Prostate gland (tissue), 2 donors: ENCODE measurements around the gene ALDH1L1. TPM values are rescaled to one million over a fixed set of nuclear protein-coding genes. Genes with fewer than 3 reads are reported as not detected.

Experiments
- DNase-seq: peaks from one replicate; pipeline ENCODE4 v3.0.0-alpha.2; 2019; ENCODE audit warnings: low spot score
- H3K27ac ChIP-seq, 2 donors: fragments of 200-600 bp; sonication (generic); 2 replicates each; pipeline ENCODE4 v1.5.1; 2017 to 2019
- H3K27me3 ChIP-seq: fragments of 200-600 bp; sonication (generic); replicated peaks from 2 replicates; pipeline ENCODE4 v1.5.1; 2019; ENCODE audit not compliant: insufficient read depth
- H3K36me3 ChIP-seq, 2 donors: fragments of 200-600 bp; sonication (generic); 1 replicate in 1 of 2; 2 replicates in 1 of 2; pipeline versions ENCODE4 v1.5.1 to v1.8.1; 2017 to 2019
- H3K4me1 ChIP-seq: fragments of 200-600 bp; sonication (generic); replicated peaks from 2 replicates; pipeline ENCODE4 v1.5.1; 2019
- H3K4me3 ChIP-seq, 2 donors: fragments of 200-600 bp; sonication (generic); 2 replicates each; pipeline ENCODE4 v1.5.1; 2017 to 2019
- H3K9me3 ChIP-seq: fragments of 200-600 bp; sonication (generic); 2 replicates; pipeline ENCODE4 v1.5.1; 2017
- POLR2A ChIP-seq: fragments of 450-650 bp; IDR thresholded peaks from one replicate; pipeline ENCODE4 v1.6.1; 2016; ENCODE audit warnings: antibody characterized with exemption, mild to moderate bottlenecking
- POLR2AphosphoS5 ChIP-seq: sonication (generic); formaldehyde crosslinking; IDR thresholded peaks from one replicate; pipeline ENCODE4 v1.6.1; 2017; ENCODE audit warnings: antibody characterized with exemption
- WGBS: methylation state at CpG from one replicate; pipeline ENCODE4 v1.1.5; 2018; 5-methylcytosine and 5-hydroxymethylcytosine counted together
- intact Hi-C: fragments of 100-400 bp; cut with DNase I; formaldehyde crosslinking; loops from one replicate; pipeline ENCODE4 v1.14.2; 2022
- total RNA-seq, 2 donors: library from RNA; depleted of rRNA; stranded (reverse); fragments of >200 nt; gene quantifications; one replicate each; pipeline ENCODE4 v1.1.0, GENCODE V29; 2016
- TF ChIP-seq, protein P1 (sequence below), 4 experiments: fragments of 200-600 bp in 2 of 4; fragments of 450-650 bp in 2 of 4; sonication (generic) in 2 of 4; IDR thresholded peaks; 1 replicate in 3 of 4; 2 replicates in 1 of 4; pipeline ENCODE4 v1.5.1; 2016 to 2019; ENCODE audit warnings: antibody characterized with exemption in 4 of 4, mild to moderate bottlenecking in 2 of 4, moderate library complexity in 2 of 4

The ALDH1L1 gene
- total RNA-seq, 2 donors from 2014 or later: 19.6 to 57.3 TPM

DNA sequence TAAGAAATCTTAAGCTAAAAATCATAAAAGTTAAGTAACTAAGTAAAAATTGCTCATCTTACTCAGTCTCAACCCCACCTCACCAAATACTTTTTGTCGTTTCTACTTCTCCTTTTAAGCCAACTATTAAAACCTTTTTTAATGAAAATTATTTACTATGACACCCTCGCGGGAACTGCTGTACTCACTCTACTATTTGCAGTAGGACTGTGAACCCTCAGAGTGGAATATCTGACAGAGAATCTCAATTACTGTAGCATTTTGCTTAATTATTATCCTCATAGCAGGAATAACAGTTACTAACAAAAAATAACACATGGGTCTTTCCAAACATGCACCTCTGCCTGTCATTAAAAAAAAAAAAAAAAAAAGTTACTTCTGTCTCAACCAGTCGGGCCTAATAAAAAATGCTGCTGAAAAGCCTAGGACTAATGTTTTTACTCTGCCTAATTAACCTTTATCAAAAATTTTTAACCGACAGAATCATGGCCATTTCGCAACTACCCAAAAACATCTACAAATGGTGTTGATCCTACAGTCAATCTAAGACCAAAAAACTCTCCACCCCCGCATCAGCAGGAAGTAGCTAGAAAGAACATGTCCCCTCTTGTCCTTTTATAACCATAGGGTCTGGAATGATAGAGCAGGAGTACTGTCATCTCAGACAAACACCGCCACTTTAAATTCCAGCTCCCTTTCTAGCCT, 10.2 kb downstream of the ALDH1L1 start:
- Histone ChIP-seq H3K27me3 (no peaks in the 10 kb centered on the region), H3K36me3 (no peaks in the 10 kb centered on the region), H3K4me3 (no peak overlapping the region), H3K4me1 (no peaks in the 10 kb centered on the region), H3K27ac (peak overlapping the region in 1 of 2 donors; percentile 15), H3K9me3 (no peaks in the 10 kb centered on the region)
- DNase-seq: peak; percentile 51
- intact Hi-C loops: no loop called here
- TF ChIP-seq POLR2AphosphoS5 (peak; percentile 68), POLR2A (no peak)
- TF ChIP-seq, protein P1, sequence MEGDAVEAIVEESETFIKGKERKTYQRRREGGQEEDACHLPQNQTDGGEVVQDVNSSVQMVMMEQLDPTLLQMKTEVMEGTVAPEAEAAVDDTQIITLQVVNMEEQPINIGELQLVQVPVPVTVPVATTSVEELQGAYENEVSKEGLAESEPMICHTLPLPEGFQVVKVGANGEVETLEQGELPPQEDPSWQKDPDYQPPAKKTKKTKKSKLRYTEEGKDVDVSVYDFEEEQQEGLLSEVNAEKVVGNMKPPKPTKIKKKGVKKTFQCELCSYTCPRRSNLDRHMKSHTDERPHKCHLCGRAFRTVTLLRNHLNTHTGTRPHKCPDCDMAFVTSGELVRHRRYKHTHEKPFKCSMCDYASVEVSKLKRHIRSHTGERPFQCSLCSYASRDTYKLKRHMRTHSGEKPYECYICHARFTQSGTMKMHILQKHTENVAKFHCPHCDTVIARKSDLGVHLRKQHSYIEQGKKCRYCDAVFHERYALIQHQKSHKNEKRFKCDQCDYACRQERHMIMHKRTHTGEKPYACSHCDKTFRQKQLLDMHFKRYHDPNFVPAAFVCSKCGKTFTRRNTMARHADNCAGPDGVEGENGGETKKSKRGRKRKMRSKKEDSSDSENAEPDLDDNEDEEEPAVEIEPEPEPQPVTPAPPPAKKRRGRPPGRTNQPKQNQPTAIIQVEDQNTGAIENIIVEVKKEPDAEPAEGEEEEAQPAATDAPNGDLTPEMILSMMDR (IDR thresholded peaks at IDR 0.05): no peak
- WGBS: 55% methylated on average over 8 of the region's 8 CpGs

DNA sequence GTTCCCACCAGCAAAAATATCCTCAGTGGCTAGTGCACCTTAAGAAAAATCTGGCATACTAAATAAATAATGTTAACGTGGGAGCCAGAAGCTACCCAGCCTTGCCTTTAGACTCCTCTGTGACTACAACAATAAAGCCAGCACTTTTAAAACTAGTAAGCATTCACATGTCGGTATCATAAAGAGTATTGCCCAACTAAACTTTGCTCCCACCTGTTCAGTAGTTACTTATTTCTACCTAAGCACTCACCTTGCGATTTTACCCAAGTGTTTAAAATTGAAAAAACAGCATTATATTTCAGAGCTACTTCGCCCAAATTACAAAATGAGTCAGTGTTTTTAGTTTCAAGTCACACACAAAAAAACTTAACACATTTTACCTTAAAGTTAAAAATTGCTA, 12.8 kb downstream of the ALDH1L1 start:
- TF ChIP-seq POLR2AphosphoS5 (no peak), POLR2A (no peak)
- TF ChIP-seq, protein P1 (IDR thresholded peaks at IDR 0.05): no peak
- Histone ChIP-seq H3K4me3 (no peak overlapping the region), H3K36me3 (no peaks in the 10 kb centered on the region), H3K9me3 (no peaks in the 10 kb centered on the region), H3K4me1 (no peaks in the 10 kb centered on the region), H3K27me3 (no peaks in the 10 kb centered on the region), H3K27ac (no peak overlapping the region)
- no peak for DNase-seq
- WGBS: 72% methylated on average over 4 of the region's 4 CpGs
- intact Hi-C loops: no loop called here

DNA sequence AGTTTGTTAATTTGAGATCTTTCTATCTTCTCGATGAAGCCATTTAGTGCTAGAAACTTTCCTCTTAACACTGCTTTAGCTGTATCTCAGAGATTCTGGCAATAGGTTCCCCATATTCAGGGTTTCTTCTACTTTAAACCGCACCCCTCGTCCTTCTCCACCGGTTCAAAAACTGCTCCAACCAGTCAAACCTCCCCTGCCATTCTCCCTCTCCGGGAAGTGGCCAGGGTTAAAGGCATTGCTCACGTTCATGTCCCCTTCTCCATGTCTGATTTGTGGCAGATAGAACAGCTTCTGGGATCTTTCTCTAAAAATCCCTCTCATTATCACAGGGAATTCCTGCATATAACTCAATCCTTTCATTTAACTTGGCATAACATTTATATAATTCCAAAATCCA, 14.4 kb downstream of the ALDH1L1 start:
- intact Hi-C loops: no loop called here
- 46% methylated on average over 6 of the region's 6 CpGs for WGBS
- no peaks in the 10 kb centered on the region for H3K36me3 ChIP-seq
- TF ChIP-seq, protein P1 (IDR thresholded peaks at IDR 0.05): no peak
- TF ChIP-seq POLR2A: no peak
- TF ChIP-seq POLR2AphosphoS5: no peak
- no peaks in the 10 kb centered on the region for H3K4me1 ChIP-seq
- no peak overlapping the region for H3K27ac ChIP-seq
- no peak overlapping the region for H3K4me3 ChIP-seq
- H3K9me3 ChIP-seq: no peaks in the 10 kb centered on the region
- DNase-seq: no peak
- no peaks in the 10 kb centered on the region for H3K27me3 ChIP-seq

DNA sequence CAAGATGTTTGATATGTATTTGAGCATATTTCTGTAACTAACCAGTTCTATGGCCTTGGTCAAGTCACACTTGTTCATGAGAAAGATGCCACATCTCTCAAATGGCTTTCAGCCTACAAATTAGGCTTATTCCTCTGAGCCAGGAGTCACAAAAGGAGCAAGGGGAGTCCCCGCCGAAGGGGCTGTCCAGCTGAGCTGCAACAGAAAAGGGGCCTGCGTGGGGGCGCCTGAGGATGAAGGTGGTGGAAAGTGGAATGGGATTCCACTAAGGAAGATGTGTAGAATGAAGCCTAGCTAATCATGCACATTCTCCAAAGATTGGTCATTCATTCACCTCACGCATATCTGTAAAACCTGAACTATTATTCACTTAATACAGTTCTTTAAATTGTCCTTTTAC, 19.1 kb downstream of the ALDH1L1 start:
- H3K27ac ChIP-seq: no peak overlapping the region
- H3K4me3 ChIP-seq: no peak overlapping the region
- DNase-seq: no peak
- H3K4me1 ChIP-seq: no peaks in the 10 kb centered on the region
- TF ChIP-seq, protein P1 (IDR thresholded peaks at IDR 0.05): no peak
- TF ChIP-seq POLR2A (no peak), POLR2AphosphoS5 (no peak)
- H3K9me3 ChIP-seq: no peaks in the 10 kb centered on the region
- H3K27me3 ChIP-seq: no peaks in the 10 kb centered on the region
- H3K36me3 ChIP-seq: no peaks in the 10 kb centered on the region
- intact Hi-C loops: no loop called here
- 92% methylated on average over 5 of the region's 5 CpGs for WGBS
